ENCODE data around the gene XYLT2. TPM values are rescaled to one million over a fixed set of nuclear protein-coding genes. Genes with fewer than 3 reads are reported as not detected.
"Not testable (repeated sequence)": the region's sequence is repeated elsewhere in the genome, so short reads cannot be mapped to it uniquely, and the experiment has no call there.

The XYLT2 gene
- total RNA-seq, 1 experiment from 2014 or later = 26.4 TPM

DNA sequence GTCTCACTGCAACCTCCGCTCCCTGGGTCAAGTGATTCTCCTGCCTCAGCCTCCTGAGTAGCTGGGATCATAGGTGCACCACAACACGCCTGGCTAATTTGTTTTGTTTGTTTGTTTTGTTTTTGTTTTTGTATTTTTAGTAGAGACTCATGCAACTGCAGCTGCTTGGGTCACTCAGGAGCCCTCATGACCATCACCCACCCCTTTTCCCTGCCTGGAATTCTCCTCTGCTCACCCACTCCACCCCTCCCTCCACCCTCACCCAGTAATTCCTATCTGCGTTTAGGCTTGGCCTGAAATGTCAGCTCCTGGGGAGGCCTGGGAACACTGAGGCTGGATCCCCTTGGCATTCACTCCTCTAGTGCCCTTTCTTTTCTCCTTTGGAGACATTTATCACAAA lies 46.1 kb upstream of the XYLT2 start:
- Histone ChIP-seq H3K9ac (ENCODE audit: extremely low read depth, insufficient read length, low read length) (no peak overlapping the region), H3K4me1 (ENCODE audit: insufficient read depth, low read length) (peaks cover 2% of the 10 kb centered on the region; the same call in 1 of the 2 replicates), H2AK5ac (ENCODE audit: insufficient read length, low read length) (no peak overlapping the region), H2BK12ac (ENCODE audit: insufficient read length, low read depth, low read length) (no peak overlapping the region), H2BK20ac (ENCODE audit: low read depth, low read length, poor library complexity, severe bottlenecking) (no peak overlapping the region), H2BK15ac (ENCODE audit: low read depth, low read length) (no peak overlapping the region), H3K27me3 (ENCODE audit: insufficient read depth, low read length) (no peaks in the 10 kb centered on the region), H3K79me1 (ENCODE audit: insufficient read depth, low read depth, low read length, poor library complexity, severe bottlenecking) (no peaks in the 10 kb centered on the region), H3K56ac (ENCODE audit: insufficient read length, low read depth, low read length) (no peak overlapping the region), H3K79me2 (ENCODE audit: insufficient read depth, low read length) (no peaks in the 10 kb centered on the region), H2BK120ac (ENCODE audit: low read depth, low read length, poor library complexity, severe bottlenecking) (no peak overlapping the region), H4K91ac (ENCODE audit: insufficient read length, low read depth, low read length) (no peak overlapping the region), H3K18ac (ENCODE audit: insufficient read length, low read depth, low read length) (no peak overlapping the region), H4K20me1 (ENCODE audit: control insufficient read depth, insufficient read depth, insufficient read length) (peaks cover 4% of the 10 kb centered on the region), H4K8ac (replicated peaks; ENCODE audit: insufficient read length, low read depth, low read length) (no peak overlapping the region), H3K14ac (ENCODE audit: insufficient read depth, low read length) (no peak overlapping the region), H3T11ph (ENCODE audit: low read length) (no peak overlapping the region), H3K23me2 (ENCODE audit: insufficient read length, low read depth, low read length, poor library complexity, severe bottlenecking) (no peaks in the 10 kb centered on the region), H3K4me2 (ENCODE audit: insufficient read depth, insufficient read length, low read length) (no peak overlapping the region), H3K27ac (ENCODE audit: insufficient read length, low read depth, low read length) (no peak overlapping the region), H3K23ac (ENCODE audit: insufficient read length, low read depth, low read length) (no peak overlapping the region), H3K9me3 (ENCODE audit: control insufficient read depth, low read depth, low read length) (no peaks in the 10 kb centered on the region), H3K4ac (ENCODE audit: low read depth, low read length) (no peak overlapping the region), H4K5ac (ENCODE audit: insufficient read length, low read depth, low read length) (no peak overlapping the region), H2AFZ (ENCODE audit: low read length) (no peak overlapping the region), H2BK5ac (ENCODE audit: insufficient read length, low read length) (no peak overlapping the region)
- no CpG with 5 or more reads among the region's 3 CpGs for WGBS (ENCODE audit: extremely low coverage, insufficient read length, low lambda C conversion rate)
- Mint-ChIP-seq H3K27ac (peak overlapping the region in 1 of 3 experiments; percentile 8; a peak in 1 of 7 replicates), H3K9me3 (no peaks in the 10 kb centered on the region), H3K4me3 (no peak overlapping the region; a peak in 1 of 5 replicates), H3K4me1 (peaks cover 14 to 29% of the 10 kb centered on the region in 2 experiments), H3K27me3 (ENCODE audit: low read depth) (peaks cover 5% of the 10 kb centered on the region; the same call in 1 of the 2 replicates), H3K36me3 (ENCODE audit: insufficient read depth in 1 of 3, low read depth in 3 of 3) (no peaks in the 10 kb centered on the region)
- TF ChIP-seq, protein P1, sequence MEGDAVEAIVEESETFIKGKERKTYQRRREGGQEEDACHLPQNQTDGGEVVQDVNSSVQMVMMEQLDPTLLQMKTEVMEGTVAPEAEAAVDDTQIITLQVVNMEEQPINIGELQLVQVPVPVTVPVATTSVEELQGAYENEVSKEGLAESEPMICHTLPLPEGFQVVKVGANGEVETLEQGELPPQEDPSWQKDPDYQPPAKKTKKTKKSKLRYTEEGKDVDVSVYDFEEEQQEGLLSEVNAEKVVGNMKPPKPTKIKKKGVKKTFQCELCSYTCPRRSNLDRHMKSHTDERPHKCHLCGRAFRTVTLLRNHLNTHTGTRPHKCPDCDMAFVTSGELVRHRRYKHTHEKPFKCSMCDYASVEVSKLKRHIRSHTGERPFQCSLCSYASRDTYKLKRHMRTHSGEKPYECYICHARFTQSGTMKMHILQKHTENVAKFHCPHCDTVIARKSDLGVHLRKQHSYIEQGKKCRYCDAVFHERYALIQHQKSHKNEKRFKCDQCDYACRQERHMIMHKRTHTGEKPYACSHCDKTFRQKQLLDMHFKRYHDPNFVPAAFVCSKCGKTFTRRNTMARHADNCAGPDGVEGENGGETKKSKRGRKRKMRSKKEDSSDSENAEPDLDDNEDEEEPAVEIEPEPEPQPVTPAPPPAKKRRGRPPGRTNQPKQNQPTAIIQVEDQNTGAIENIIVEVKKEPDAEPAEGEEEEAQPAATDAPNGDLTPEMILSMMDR (conservative IDR thresholded peaks at IDR 0.05) = no peak
- DNase-seq = no peak

DNA sequence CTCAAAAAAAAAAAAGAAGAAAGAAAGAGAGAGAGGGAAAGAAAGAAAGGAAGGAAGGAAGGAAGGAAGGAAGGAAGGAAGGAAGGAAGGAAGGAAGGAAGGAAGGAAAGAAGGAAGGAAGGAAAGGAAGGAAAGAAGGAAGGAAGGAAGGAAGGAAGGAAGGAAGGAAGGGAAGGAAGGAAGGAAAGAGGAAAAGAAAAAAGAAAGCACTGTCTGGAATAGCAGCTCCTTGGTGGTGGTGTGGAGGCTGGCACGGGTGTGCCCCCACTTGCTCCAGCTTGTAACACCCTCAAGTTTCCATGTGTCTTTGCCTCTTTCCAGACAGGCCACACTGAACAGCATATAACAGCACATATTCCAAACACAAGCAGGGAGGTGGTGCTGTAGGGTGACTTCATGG lies 45.1 kb upstream of the XYLT2 start:
- H2BK20ac ChIP-seq (ENCODE audit: low read depth, low read length, poor library complexity, severe bottlenecking); H3T11ph ChIP-seq (ENCODE audit: low read length); H3K4me3 Mint-ChIP-seq; H3K14ac ChIP-seq (ENCODE audit: insufficient read depth, low read length); H2AFZ ChIP-seq (ENCODE audit: low read length); H3K23ac ChIP-seq (ENCODE audit: insufficient read length, low read depth, low read length); H3K4me1 ChIP-seq (ENCODE audit: insufficient read depth, low read length); H2BK5ac ChIP-seq (ENCODE audit: insufficient read length, low read length); H3K79me2 ChIP-seq (ENCODE audit: insufficient read depth, low read length); H2AK5ac ChIP-seq (ENCODE audit: insufficient read length, low read length); H3K18ac ChIP-seq (ENCODE audit: insufficient read length, low read depth, low read length); H2BK12ac ChIP-seq (ENCODE audit: insufficient read length, low read depth, low read length); H3K9me3 Mint-ChIP-seq; H4K91ac ChIP-seq (ENCODE audit: insufficient read length, low read depth, low read length); H4K20me1 ChIP-seq (ENCODE audit: control insufficient read depth, insufficient read depth, insufficient read length); H2BK15ac ChIP-seq (ENCODE audit: low read depth, low read length); H3K4ac ChIP-seq (ENCODE audit: low read depth, low read length); H3K9me3 ChIP-seq (ENCODE audit: control insufficient read depth, low read depth, low read length); H3K36me3 Mint-ChIP-seq (ENCODE audit: insufficient read depth in 1 of 3, low read depth in 3 of 3); H3K27me3 ChIP-seq (ENCODE audit: insufficient read depth, low read length); H3K27ac ChIP-seq (ENCODE audit: insufficient read length, low read depth, low read length); H4K8ac ChIP-seq (replicated peaks; ENCODE audit: insufficient read length, low read depth, low read length); H3K27me3 Mint-ChIP-seq (ENCODE audit: low read depth); DNase-seq; H4K5ac ChIP-seq (ENCODE audit: insufficient read length, low read depth, low read length); H3K23me2 ChIP-seq (ENCODE audit: insufficient read length, low read depth, low read length, poor library complexity, severe bottlenecking); H3K9ac ChIP-seq (ENCODE audit: extremely low read depth, insufficient read length, low read length); H3K79me1 ChIP-seq (ENCODE audit: insufficient read depth, low read depth, low read length, poor library complexity, severe bottlenecking); H3K56ac ChIP-seq (ENCODE audit: insufficient read length, low read depth, low read length); H2BK120ac ChIP-seq (ENCODE audit: low read depth, low read length, poor library complexity, severe bottlenecking); H3K4me2 ChIP-seq (ENCODE audit: insufficient read depth, insufficient read length, low read length): not testable (repeated sequence)
- Mint-ChIP-seq H3K4me1 (peaks cover 17 to 37% of the 10 kb centered on the region in 2 experiments), H3K27ac (peak overlapping the region in 1 of 3 experiments; percentile 66; a peak in 1 of 7 replicates)
- WGBS (ENCODE audit: extremely low coverage, insufficient read length, low lambda C conversion rate) = no CpG with 5 or more reads among the region's 1 CpG
